HS-27A (cell line): ENCODE measurements around the gene ARL5A.

Source experiments
- DNase-seq: peaks from one replicate; pipeline ENCODE4 v3.0.0-alpha.2; 2012; ENCODE audit warnings: low read depth, missing footprints

Gene ARL5A

DNA sequence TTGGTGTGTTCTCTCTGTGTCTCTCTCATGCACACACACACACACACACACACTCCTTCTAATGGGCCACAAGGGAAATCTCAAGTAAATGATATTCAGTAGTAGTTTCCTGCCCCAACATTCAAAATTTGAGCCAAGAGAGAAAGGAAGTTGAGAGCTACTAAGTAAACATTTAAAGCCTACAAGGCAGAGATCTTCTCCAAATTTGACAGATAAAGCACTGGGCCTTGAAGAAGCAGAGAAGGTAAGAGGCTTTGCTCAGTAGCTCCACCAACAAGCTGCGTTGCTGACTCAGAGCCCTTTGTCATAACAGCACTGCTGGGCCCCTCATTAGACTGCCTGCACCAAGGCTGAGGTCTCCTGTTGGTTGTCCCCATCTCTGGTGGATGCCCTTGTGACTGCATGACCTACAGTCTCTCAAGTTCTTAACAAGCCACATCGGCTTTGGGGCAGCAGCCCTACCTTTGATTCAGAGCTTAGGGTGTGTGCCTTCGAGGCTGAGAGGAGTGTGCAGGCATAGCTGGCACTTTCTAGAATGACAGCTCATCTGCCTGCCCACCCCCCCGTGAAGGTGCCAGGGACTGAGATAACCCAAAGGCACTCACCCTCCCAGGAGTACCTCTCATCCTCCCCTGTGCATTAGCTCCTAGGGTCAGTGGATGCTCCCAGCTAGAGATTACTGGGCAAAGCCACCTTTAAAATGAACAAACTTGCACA, 61.6 kb downstream of the ARL5A start:
- no peak for DNase-seq

DNA sequence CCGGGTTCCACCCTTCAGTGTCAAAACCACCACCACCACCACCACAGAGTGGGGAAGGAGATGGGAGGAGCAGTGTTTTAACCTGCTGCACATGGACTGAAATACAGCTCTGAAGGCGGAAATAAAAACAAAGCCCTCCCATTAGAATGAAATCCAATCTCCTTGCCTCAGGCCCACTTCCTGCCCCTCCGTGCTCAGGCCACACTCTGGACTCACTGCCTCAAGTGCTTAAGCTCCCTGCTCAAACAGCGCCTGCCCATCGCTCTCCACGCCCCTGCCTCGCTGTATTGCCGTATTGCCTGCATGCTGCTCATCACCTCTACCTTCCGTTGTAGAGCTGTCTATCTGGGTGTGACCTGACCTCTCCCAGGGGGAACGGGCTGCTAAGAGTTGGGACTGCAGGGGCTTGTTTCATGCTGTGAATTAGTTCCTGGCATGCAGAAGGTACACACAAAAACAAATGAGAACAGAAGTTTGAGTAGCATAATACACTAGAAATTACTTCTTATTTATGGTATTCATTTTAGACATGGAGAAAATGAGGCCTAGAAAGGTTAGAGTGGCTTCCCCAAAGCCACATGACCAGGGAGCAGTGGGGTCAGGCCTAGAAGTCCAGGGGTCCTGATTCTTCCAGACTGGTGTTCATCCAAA, 62.3 kb downstream of the ARL5A start:
- DNase-seq: no peak

DNA sequence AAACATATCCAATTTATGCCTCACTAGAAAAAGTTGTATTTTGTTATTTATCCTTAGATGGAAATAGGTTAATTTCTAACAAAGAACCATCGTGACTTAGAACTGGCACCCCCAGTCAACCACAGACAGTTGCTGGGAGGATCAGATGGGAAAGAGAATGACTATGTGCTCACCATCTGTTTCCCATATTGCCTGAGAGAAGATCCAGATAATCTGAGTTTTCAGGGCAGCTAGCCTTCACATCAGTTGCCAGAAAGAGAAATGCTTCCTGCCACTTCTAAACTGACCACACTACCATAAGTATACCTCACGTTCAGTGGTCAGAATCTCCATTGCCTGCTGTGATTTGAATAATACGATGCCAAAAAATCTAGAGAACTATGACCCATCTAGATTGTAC, 65.5 kb downstream of the ARL5A start:
- DNase-seq: no peak

- DNase-seq: no peak
Observed at GRCh38 chr2:151761687-151762086, 66.5 kb downstream of the ARL5A start.

DNA sequence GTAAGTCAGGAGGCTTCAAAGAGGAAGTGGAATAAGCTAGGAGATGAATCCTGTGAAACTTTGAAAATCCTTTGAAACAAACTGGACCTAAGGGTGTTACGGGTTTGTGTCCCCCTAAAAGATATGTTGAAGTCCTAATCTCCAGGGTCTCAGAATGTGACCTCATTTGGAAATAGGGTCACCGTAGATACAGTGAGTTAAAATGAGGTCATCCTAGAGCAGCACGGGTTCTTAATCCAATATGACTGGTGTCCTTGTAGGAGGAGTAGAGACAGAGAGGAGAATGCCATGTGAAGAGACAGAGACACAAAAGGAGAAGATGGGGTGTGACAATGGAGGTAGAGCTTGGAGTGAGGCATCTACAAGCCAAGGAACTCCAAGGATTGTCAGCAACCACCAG, 67.0 kb downstream of the ARL5A start:
- no peak for DNase-seq

DNA sequence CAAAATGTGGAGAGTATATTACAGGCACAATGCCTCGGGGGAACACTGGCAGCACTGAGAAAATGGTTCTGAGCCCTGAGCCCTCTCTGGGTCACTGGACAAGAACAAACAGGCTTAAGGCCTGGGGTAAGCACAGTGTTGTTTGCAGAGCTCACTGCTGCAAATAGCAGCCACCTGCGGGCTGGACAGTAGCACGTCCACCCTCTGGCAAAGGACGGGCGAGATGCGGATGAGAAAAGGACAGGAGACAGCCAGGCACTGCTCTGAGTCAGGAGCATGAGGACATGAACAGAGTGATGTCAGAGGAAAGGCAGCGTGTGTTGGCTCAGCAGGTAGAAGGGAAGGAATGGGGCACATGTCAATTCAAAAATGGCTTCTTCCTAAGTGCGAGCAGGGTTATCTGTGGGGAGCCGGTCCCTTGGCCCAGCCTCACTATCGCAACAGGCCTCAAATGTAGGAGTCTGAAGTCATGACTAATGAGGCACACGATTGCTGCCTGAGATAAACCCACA, 68.0 kb downstream of the ARL5A start:
- no peak for DNase-seq

DNA sequence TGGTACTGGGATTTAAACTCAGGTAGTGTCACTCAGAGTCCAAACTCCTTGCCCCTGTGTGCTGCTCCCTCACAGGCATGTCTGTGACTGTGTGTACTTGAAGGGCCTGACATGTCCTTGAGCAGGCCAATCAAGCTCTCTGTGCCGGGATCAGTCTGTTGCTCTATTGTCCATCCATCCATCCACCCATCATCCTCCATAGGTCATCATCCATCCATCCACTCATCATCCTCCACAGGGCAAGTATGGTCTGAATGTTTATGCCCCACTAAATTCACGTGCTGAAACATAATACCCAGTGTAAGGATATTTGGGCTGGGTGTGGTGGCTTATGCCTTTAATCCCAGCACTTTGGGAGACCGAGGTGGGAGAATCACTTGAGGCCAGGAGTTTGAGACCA, 69.5 kb downstream of the ARL5A start:
- no peak for DNase-seq

- DNase-seq: no peak
Observed at GRCh38 chr2:151757861-151758260, 70.4 kb downstream of the ARL5A start.

- DNase-seq: no peak
Observed at GRCh38 chr2:151756820-151757219, 71.4 kb downstream of the ARL5A start.

DNA sequence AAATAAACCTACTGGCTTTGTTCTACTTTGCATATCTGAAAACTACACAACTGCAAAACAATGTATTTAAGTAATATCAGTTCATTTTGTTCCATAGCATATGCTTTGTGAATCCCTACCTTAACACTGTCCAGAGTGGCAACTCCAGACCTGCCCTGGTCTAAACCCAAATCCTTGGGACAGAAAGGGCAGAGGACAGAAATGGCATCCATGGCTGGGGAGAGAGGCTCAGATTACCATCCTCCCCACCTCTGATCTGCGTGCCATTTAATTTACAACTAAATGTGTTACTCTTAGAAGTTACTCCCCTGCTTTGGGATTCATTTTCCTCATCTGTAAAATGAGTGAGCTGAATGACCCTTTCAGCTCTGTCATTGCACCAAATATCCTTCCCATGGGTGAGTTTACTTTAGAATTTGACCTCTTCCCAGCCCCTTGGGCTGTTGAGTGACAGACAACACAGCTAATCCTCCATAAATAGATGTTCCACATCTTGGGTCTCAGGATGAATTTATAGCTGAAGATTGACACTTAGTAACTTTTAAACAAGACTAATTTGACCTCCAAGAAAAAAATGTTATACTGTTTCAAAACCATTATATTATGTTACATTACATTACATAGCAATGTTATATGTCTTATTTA, 73.8 kb downstream of the ARL5A start:
- DNase-seq: no peak

DNA sequence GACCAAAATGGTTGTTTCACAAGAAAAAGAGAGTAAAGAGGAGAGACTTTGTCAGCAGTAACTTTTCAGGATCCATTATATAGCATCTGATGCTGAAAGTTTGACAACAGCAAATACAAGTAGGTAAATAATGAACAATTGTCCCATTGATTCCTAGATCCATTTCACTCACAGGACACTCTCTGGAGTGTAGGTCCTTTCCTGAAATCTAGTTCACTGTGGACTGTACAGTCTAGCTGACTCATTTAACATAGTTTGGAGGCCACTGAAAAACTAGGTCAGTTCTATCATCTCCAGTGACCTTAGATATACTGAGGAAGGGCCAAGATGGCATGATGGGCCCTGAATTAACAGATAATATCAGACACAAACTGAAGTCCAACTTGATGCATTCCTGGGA, 74.7 kb downstream of the ARL5A start:
- DNase-seq: no peak
